Activated T-helper 17 cell treated with anti-CD3 and anti-CD28 coated beads, Interleukin-2, amount 50 U/mL, for 72 hours (primary cell): ENCODE results near the gene AGAP5. TPM values are rescaled to one million over a fixed set of nuclear protein-coding genes. Genes with fewer than 3 reads are reported as not detected.
A peak's percentile ranks its signal among the peaks of the same experiment; 100 is the strongest.
"Not testable (repeated sequence)": the region's sequence is repeated elsewhere in the genome, so short reads cannot be mapped to it uniquely, and the experiment has no call there.

Source experiments
- ATAC-seq: fragments of 150-1000 bp; cut with Tn5 transposase; replicated peaks from 2 replicates; pipeline ENCODE4 v1.10.0; 2021; ENCODE audit warnings: mild to moderate bottlenecking, moderate library complexity
- H3K27ac Mint-ChIP-seq: one replicate; pipeline ENCODE4 v1.8.0; 2022; ENCODE audit warnings: mixed read lengths
- H3K27me3 Mint-ChIP-seq: one replicate; pipeline ENCODE4 v1.8.0; 2022; ENCODE audit warnings: mixed read lengths
- H3K36me3 Mint-ChIP-seq: one replicate; pipeline ENCODE4 v1.8.0; 2022; ENCODE audit warnings: low read depth, mild to moderate bottlenecking, mixed read lengths
- H3K4me1 Mint-ChIP-seq: one replicate; pipeline ENCODE4 v1.8.0; 2022; ENCODE audit warnings: mixed read lengths
- H3K4me3 Mint-ChIP-seq: one replicate; pipeline ENCODE4 v1.8.0; 2022; ENCODE audit warnings: mild to moderate bottlenecking, mixed read lengths
- H3K9me3 Mint-ChIP-seq: one replicate; pipeline ENCODE4 v1.8.0; 2022; ENCODE audit warnings: mixed read lengths
- total RNA-seq, 2 donors: library from RNA; stranded (reverse); gene quantifications; one replicate each; pipeline ENCODE4 v1.2.3, GENCODE V29; 2022

The AGAP5 gene
- total RNA-seq, result 1 to 10 TPM; 6.3 to 7.2 TPM

GRCh38 chr10:73697675-73698159 is at the start of gene AGAP5:
Gene AGAP5 (minus strand): TSS chr10:73698109. CDS start chr10:73697755, 354 bp downstream.
- not testable (repeated sequence) for H3K27ac Mint-ChIP-seq, H3K4me1 Mint-ChIP-seq, H3K4me3 Mint-ChIP-seq, H3K9me3 Mint-ChIP-seq, ATAC-seq, H3K27me3 Mint-ChIP-seq
- peaks cover 37% of the 10 kb centered on the region for H3K36me3 Mint-ChIP-seq

DNA sequence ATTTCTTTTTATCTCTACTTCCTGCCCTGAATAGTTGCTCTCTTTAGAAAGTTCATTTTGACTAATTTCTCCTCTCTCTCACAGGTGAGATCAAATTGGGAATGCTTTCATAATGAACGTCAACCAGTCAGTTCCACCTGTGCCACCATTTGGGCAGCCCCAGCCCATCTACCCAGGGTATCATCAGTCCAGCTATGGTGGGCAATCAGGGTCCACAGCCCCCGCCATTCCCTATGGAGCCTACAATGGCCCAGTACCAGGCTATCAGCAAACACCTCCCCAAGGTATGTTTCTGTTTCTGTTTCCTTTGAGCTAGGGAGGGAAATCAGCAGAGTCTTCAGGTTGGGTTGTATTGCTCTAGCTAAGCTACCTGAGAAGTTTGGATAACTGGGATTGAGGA is 48.8 kb upstream of the AGAP5 start:
- Mint-ChIP-seq H3K36me3 (peaks cover 86% of the 10 kb centered on the region), H3K27ac (peak overlapping the region; percentile 56), H3K27me3 (no peaks in the 10 kb centered on the region), H3K4me3 (peak overlapping the region; percentile 90), H3K9me3 (no peaks in the 10 kb centered on the region), H3K4me1 (peaks cover 25% of the 10 kb centered on the region)
- ATAC-seq, result no peak

DNA sequence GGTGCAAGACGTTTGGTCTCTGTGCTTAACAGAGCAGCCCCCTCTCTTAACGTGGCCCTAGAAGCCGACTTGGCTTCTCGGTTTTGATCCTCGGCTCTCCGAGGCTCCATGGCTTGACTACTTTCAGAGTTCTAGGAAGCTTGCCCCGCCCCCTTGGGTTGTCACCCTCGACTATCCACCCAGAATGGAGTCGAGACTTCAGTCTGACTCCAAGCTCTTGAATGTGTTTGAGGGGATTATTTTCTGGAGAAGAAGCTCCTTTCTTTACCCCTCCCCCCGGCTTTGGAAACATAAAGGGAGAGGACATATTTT is 46.7 kb upstream of the AGAP5 start:
- ATAC-seq, result peak; percentile 60
- Mint-ChIP-seq H3K4me1 (peaks cover 16% of the 10 kb centered on the region), H3K4me3 (peak overlapping the region; percentile 90)

DNA sequence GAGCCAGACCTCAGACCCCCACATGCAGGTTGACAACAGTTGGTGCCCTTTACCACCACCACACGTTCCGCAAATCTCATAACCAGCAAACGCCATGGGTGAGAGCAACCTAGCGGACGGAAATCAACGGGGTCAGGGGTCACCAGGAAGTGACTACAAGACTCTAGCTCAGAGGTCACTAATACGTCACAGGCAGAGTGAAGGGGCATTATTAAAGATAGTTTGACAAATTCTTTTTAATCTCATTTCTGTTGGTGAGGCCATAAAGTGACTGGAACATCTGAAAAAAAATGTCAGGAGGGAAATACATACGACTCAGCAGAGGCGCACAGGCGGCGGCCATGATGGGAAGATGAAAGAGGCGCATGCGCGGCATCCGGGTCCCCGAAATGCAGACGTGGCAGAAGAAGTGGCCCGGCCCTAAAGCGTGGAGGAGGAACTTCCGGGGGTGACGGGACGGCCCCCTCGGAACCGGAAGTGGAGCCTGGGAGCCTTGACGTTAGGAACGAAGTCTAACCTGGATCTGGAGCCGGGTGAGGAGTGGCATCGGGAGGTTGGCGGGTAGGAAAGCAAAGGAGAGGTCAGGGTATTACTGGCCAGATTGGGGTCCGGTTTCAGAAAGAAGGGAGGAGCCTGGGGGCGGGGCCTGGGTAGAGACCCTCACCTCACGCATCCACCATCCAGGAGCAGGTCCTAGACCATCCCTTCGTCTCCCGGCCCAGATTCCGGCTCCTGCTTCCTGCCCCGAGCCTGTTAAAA is 46.2 kb upstream of the AGAP5 start, which contains the start of gene SEC24C:
Gene SEC24C (plus strand): TSS at position 468 of the 759 bp plus-strand sequence. CDS start 2,461 bp downstream, outside the sequence.
- H3K9me3 Mint-ChIP-seq, result no peaks in the 10 kb centered on the region
- no peaks in the 10 kb centered on the region for H3K27me3 Mint-ChIP-seq
- H3K4me1 Mint-ChIP-seq, result peaks cover 13% of the 10 kb centered on the region
- peak; percentile 92 for ATAC-seq
- H3K4me3 Mint-ChIP-seq, result peak within 1 kb of the TSS; percentile 90
- peaks cover 59% of the 10 kb centered on the region for H3K36me3 Mint-ChIP-seq
- H3K27ac Mint-ChIP-seq, result peak within 1 kb of the TSS; percentile 100

More for the DNA sequence above, 46.7 kb upstream of the AGAP5 start:
- peaks cover 65% of the 10 kb centered on the region for H3K36me3 Mint-ChIP-seq
- no peaks in the 10 kb centered on the region for H3K9me3 Mint-ChIP-seq
- no peaks in the 10 kb centered on the region for H3K27me3 Mint-ChIP-seq
- peak overlapping the region; percentile 100 for H3K27ac Mint-ChIP-seq

DNA sequence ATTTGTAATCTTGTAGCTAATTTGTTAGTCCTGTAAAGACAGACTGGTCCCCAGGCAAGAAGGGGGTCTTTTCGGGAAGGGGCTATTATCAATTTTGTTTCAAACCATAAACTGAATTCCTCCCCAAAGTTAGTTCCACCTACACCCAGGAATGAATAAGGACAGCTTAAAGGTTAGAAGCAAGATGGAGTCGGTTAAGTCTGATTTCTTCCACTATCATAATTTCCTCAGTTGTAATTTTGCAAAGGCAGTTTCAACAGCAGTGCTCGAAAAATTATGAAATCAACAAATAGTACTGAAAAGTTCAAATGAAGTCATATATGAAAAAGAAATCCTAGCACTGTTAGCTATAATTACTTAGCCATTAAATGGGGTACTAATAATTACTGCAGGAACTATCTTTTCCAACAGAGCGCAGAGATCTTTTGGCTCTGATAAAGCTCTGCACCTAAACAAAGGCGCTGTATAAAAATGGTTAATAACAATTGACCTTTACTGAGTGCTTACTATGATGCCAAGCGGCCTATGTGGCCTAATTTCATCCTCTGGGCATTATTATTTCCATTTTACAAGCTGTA is 45.5 kb upstream of the AGAP5 start:
- peak overlapping the region; percentile 90 for H3K4me3 Mint-ChIP-seq
- H3K4me1 Mint-ChIP-seq, result peaks cover 11% of the 10 kb centered on the region
- peak overlapping the region; percentile 100 for H3K27ac Mint-ChIP-seq
- H3K27me3 Mint-ChIP-seq, result no peaks in the 10 kb centered on the region
- H3K9me3 Mint-ChIP-seq, result no peaks in the 10 kb centered on the region
- peaks cover 54% of the 10 kb centered on the region for H3K36me3 Mint-ChIP-seq
- ATAC-seq, result no peak

GRCh38 chr10:73742454-73742734 is 44.5 kb upstream of the AGAP5 start:
- Mint-ChIP-seq H3K9me3 (no peaks in the 10 kb centered on the region), H3K4me3 (peak overlapping the region; percentile 90), H3K4me1 (peaks cover 11% of the 10 kb centered on the region), H3K27ac (peak overlapping the region; percentile 100), H3K36me3 (peaks cover 54% of the 10 kb centered on the region), H3K27me3 (no peaks in the 10 kb centered on the region)
- ATAC-seq, result no peak

- H3K27ac Mint-ChIP-seq, H3K4me3 Mint-ChIP-seq, H3K27me3 Mint-ChIP-seq, ATAC-seq, H3K9me3 Mint-ChIP-seq, H3K4me1 Mint-ChIP-seq: not testable (repeated sequence)
- H3K36me3 Mint-ChIP-seq, result peaks cover 41% of the 10 kb centered on the region
Observed at GRCh38 chr10:73740501-73741254, 42.8 kb upstream of the AGAP5 start.

DNA sequence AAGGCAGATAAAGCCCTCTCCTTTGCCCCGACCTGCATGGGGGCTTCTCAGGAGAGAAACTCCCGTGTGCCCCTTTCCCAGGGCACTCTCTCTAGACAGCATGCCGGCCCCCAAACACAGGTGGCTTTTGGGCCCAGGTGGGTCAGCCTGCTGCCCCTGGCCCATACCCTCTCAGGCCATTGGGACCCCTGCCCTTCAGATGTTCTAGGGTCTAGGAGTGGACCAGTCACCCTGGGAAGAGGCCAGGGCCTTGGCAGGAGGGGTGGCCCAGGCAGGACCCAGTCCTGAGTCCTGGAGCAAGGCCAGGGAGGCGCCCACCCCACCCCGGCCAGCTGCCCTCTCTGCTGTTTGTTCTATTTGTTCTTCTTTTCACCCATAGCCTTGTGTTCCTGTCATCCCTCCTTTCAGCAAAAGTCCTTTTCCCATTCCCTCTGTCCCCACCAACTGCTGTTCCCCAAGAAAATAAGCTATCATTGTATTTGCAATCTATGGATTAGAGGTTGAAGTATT is 36.9 kb upstream of the AGAP5 start:
- Mint-ChIP-seq H3K36me3 (peaks cover 32% of the 10 kb centered on the region), H3K4me3 (no peak overlapping the region), H3K4me1 (no peaks in the 10 kb centered on the region), H3K27me3 (no peaks in the 10 kb centered on the region), H3K9me3 (no peaks in the 10 kb centered on the region), H3K27ac (no peak overlapping the region)
- ATAC-seq, result no peak

DNA sequence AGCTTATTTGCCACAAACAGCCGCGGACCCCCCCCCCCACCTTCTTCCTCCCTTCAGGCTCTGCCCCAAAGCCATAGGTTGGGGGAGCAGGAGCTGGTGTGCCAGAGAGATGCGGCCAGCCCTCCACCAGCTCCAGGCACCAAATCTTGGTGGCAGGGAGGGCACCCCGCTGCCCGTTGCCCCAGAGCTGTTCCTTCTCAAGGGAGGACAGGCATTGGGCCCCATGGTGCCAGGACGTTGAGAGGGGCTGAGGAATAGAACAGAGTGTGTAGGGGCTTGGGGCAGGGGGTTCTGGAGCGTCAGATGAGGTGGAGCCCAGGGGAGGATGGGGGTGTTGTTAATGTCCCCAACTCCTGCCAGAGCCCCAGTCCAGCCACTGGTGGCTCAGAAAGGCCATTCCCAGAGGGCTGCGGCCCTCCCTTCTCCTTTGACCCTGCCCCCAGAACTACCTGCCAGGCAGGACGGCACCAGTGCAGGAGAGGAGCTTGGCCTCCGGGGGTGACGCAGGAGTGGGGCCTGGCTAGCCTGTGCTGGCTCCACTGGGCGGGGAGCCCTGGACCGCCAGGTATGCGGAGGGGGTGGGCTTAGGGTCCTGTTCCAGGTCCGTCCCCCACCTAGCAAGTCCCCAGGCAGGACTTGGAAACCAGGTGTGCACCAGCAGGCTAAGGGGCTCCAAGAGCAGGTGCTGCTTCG is 36.3 kb upstream of the AGAP5 start:
- Mint-ChIP-seq H3K4me1 (no peaks in the 10 kb centered on the region), H3K36me3 (peaks cover 32% of the 10 kb centered on the region), H3K27me3 (no peaks in the 10 kb centered on the region), H3K27ac (no peak overlapping the region), H3K4me3 (no peak overlapping the region), H3K9me3 (no peaks in the 10 kb centered on the region)
- no peak for ATAC-seq

DNA sequence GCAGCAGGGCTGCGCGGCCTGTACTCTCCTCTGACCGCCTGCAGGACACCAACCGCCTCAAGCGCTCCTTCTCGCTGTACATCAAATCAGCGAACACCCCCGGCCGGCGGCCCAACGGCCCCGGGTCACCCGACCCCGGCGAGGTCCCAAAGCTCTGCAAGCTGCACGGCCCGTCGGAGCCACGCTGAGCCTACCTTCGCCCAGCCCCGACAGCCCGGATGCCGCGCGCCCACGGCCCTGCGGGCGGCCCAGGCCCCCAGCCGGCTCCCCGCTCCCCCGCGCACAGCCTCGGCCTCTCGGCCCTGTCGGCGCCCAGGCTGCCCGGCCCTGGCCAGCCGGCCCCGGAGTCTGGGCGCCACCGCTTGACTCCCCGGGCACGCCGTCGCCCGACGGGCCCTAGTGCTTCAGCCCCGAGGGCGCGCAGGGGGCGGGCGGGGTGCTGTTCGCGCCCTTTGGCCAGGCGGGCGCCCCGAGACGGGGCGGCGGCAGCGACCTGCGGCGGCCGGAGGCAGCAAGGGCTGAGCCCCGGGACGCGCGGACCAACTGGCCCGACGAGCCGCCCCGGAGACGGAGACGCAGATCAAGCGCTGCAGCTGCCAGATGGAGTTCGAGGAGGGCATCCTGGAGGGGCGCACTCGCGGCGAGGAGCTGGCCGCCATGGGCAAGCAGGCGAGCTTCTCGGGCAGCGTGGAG is 35.2 kb upstream of the AGAP5 start:
- Mint-ChIP-seq H3K9me3 (no peaks in the 10 kb centered on the region), H3K4me1 (no peaks in the 10 kb centered on the region), H3K36me3 (peaks cover 30% of the 10 kb centered on the region), H3K27me3 (no peaks in the 10 kb centered on the region), H3K27ac (no peak overlapping the region), H3K4me3 (no peak overlapping the region)
- ATAC-seq, result no peak

GRCh38 chr10:73732426-73732825 is 34.5 kb upstream of the AGAP5 start:
- Mint-ChIP-seq H3K27ac (no peak overlapping the region), H3K9me3 (no peaks in the 10 kb centered on the region), H3K27me3 (no peaks in the 10 kb centered on the region), H3K4me1 (no peaks in the 10 kb centered on the region), H3K4me3 (peak overlapping the region; percentile 55), H3K36me3 (peaks cover 30% of the 10 kb centered on the region)
- ATAC-seq, result no peak

DNA sequence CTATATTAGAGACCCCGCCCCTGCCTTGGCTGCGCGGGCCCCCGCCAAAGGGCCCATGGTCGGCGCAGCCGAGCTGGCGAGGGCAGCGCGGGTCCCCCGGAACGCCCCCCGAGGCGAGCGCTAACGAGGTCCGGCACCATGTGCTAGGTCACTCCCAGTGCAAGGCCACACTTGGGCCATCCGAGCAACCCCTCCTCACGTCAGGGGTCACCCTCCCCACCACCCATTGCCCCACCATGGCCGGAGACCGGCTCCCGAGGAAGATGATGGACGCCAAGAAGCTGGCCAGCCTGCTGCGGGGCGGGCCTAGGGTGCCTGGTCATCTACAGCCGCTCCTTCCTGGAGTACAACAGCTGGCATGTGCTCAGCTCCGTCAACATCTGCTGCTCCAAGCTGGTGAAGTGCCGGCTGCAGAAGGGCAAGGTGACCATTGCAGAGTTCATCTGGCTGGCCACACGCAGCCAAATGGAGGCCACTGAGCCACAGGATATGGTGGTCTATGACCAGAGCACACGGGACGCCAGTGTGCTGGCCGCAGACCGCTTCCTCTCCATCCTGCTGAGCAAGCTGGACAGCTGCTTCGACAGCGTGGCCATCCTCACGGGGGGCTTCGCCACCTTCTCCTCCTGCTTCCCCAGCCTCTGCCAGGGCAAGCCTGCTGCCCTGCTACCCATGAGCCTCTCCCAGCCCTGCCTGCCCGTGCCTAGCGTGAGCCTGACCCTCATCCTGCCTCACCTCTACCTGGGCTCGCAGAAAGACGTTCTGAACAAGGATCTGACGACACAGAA is 33.9 kb upstream of the AGAP5 start:
- H3K27me3 Mint-ChIP-seq, result no peaks in the 10 kb centered on the region
- H3K27ac Mint-ChIP-seq, result no peak overlapping the region
- H3K9me3 Mint-ChIP-seq, result no peaks in the 10 kb centered on the region
- peak overlapping the region; percentile 98 for H3K4me3 Mint-ChIP-seq
- ATAC-seq, result no peak
- H3K4me1 Mint-ChIP-seq, result no peaks in the 10 kb centered on the region
- H3K36me3 Mint-ChIP-seq, result peaks cover 34% of the 10 kb centered on the region

DNA sequence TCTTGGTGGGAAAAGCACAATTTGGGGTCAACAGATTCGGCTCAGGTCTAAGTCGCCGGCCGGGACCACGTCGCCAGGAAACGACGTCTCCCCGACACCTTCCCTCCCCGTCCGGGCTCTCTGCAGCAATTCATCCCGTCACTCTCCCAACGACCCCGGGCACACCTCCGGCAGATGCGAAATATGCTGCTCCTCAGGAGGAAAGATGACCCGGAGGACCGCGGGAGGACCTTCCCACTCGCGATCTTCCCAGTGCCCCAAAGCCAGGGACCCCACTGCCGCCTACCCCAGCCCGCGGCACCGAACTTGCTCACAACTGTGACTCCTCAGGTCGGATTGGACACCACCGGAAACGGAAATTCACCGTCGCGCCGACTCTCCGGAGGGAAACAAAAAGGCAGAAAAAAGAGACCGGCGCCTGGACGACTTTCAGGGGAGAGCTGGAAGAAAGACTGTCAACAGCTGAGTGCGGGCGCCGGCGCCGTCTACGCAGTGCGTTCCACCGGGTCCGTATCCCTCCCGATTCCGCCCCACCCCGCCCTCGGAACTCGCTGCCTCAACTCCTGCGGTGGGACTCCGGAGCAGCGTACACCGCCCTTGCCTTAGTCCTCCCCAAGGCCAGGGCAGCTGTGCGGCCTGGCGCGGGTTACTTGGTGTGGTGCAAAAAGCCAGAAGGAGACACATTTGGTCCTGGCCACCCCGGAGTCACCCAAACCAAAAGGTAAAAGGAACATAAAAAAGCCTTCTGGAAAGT is 32.4 kb upstream of the AGAP5 start:
- peak overlapping the region; percentile 98 for H3K4me3 Mint-ChIP-seq
- ATAC-seq, result peak; percentile 95
- H3K36me3 Mint-ChIP-seq, result peaks cover 43% of the 10 kb centered on the region
- H3K27me3 Mint-ChIP-seq, result no peaks in the 10 kb centered on the region
- no peaks in the 10 kb centered on the region for H3K4me1 Mint-ChIP-seq
- no peaks in the 10 kb centered on the region for H3K9me3 Mint-ChIP-seq
- peak overlapping the region; percentile 98 for H3K27ac Mint-ChIP-seq
